GM10248 (cell line): ENCODE measurements around the gene SEZ6L.
"Not testable (repeated sequence)": the region's sequence is repeated elsewhere in the genome, so short reads cannot be mapped to it uniquely, and the experiment has no call there.

Experiments used
- CTCF ChIA-PET: fragments of 300-600 bp; sonication (Branson Sonifier 250); formaldehyde crosslinking; extraction: SDS; loops from one replicate; lab custom pipeline; 2021; ENCODE audit warnings: antibody characterized with exemption; lab: Yijun Ruan, JAX
- POLR2A ChIA-PET: fragments of 350-650 bp; sonication (Branson Sonifier 250); formaldehyde crosslinking; extraction: SDS; loops from one replicate; lab custom pipeline; 2020; ENCODE audit warnings: antibody characterized with exemption; lab: Yijun Ruan, JAX
- DNase-seq: peaks from one replicate; pipeline ENCODE4 v3.0.0; 2012; ENCODE audit errors: extremely low spot score
- TF ChIP-seq, protein P1 (sequence below): IDR thresholded peaks from 2 replicates; pipeline ENCODE4 v1.5.1; 2012; ENCODE audit warnings: mild to moderate bottlenecking, low read depth; ENCODE audit errors: extremely low read depth, missing control alignments, control extremely low read depth

SEZ6L gene

DNA sequence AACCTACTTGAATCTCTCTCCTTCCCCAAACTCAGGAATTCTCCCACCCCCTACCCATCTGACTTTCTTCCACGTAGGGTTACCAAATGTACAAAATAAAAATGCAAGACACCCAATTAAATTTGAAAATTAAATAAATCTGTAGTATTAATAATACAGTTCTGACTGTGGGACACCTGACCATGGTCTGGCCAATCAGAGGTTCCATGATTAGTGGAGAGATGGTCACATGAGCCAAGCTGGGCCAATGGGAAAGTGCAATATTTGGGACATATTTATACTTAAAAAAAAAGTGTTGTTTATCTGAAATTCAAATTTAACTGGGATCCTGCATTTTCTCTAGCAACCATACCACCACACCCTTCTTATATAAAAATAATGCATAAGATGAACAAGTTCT lies 230.0 kb downstream of the SEZ6L start:
- no peak for DNase-seq
- ChIA-PET POLR2A (no interaction called here), CTCF (interaction anchor here (1.0 to 8.0 kb wide), 4 partner anchors 33 to 64 kb away, joined by 4 to 76 read pairs (median 7); no protein-coding TSS in a partner anchor)
- TF ChIP-seq, protein P1, sequence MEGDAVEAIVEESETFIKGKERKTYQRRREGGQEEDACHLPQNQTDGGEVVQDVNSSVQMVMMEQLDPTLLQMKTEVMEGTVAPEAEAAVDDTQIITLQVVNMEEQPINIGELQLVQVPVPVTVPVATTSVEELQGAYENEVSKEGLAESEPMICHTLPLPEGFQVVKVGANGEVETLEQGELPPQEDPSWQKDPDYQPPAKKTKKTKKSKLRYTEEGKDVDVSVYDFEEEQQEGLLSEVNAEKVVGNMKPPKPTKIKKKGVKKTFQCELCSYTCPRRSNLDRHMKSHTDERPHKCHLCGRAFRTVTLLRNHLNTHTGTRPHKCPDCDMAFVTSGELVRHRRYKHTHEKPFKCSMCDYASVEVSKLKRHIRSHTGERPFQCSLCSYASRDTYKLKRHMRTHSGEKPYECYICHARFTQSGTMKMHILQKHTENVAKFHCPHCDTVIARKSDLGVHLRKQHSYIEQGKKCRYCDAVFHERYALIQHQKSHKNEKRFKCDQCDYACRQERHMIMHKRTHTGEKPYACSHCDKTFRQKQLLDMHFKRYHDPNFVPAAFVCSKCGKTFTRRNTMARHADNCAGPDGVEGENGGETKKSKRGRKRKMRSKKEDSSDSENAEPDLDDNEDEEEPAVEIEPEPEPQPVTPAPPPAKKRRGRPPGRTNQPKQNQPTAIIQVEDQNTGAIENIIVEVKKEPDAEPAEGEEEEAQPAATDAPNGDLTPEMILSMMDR, result no peak

DNA sequence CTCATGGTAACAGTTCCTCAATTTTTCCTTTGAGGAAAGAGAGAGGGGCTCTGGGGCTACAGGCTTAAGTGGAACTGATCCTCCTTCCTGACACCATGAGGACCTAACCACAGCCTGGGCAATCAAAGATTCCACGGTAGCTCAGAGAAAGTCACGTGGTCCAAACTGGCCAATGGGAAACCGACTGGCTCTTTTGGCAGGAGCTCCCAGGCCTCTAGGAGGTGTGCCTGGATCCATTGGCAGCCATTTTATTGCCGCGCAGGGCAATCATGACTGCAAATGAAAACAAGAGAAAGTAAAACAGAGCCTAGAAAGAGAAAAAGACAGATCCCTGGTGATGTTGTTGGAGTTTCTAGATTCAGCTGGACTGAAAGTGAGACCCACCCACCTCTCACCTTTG lies 232.5 kb downstream of the SEZ6L start:
- POLR2A ChIA-PET, result no interaction called here
- no peak for DNase-seq
- TF ChIP-seq, protein P1, result no peak
- CTCF ChIA-PET, result interaction anchor here (1.4 to 3.4 kb wide), 4 partner anchors 21 to 59 kb away, joined by 3 to 15 read pairs (median 6); no protein-coding TSS in a partner anchor

DNA sequence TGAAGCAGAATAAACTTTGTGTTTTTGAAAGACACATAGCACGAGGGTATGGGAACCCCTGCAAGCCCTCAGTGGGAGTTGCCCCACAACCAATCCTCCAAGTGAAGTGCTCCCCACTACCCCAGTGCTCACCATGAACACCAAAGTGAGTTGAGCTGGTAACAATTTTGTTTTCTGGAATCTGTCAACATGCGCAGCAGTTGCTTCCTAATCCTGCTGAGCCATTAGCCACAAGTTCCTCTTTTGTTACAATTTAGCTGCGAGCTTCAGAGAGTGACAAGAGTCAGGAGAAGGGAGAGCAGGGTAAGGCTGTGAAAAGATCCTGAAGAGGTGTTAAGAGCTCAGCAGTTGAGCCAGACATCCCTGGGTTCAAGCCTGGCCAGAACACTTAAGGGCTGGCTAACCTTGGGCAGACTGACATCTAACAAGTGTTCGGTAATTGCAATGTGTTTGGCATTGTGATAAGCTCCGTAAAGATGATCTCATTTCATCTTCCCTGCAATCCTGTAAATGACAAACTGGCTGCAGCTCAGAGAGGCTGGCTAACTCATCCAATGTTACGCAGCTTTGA lies 235.7 kb downstream of the SEZ6L start:
- TF ChIP-seq, protein P1, result no peak
- ChIA-PET POLR2A (no interaction called here), CTCF (interaction anchor here (0.8 to 2.1 kb wide), 6 partner anchors 9 to 56 kb away, joined by 3 to 17 read pairs (median 3); no protein-coding TSS in a partner anchor)
- no peak for DNase-seq

DNA sequence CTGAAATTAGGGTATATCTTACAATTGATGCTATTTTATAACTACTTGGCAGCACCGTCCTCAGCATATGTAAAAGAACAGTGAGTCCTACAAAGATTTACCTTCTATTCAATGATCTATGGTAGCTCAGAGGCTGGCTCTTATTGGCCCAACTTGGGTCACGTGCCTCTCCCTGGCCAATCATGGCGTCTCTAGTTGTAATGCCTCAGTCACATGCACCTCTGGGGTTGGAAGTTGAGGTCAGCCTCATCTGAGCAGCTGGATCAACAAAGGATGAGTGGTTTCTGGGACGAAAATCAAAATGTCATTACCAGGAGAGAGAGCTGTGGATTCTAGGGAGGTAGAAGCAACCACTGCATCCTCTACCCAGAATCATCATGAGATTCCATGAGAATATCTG lies 236.9 kb downstream of the SEZ6L start:
- ChIA-PET CTCF (interaction anchor here (1.1 to 2.1 kb wide), 3 partner anchors 8 to 56 kb away, joined by 3 to 17 read pairs (median 3); no protein-coding TSS in a partner anchor), POLR2A (no interaction called here)
- TF ChIP-seq, protein P1, result no peak
- DNase-seq, result no peak

DNA sequence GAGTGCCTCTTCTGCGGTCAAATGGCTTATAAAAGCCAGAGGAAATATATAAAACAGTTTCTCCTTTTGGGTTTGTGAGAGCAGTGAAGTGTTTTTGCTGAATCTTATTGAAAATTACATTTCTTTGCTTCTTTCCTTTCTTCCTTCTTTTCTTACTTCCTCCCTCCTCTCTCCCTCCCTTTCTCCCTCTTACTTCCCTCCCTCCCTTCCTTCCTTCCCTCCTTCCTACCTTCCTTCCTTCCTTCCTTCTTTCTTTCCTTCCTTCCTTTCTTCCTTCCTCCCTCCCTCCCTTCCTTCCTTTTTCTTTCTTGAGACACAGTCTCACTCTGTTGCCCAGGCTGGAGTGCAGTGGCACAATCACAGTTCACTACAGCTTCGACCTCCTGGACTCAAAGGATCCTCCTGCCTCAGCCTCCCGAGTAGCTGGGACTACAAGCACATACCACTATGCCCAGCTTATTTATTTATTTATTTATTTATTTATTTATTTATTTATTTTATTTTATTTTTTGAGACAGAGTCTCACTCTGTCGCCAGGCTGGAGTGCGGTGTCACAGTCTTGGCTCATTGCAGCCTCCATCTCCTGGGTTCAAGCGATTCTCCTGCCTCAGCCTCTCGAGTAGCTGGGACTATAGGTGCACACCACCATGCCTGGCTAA lies 239.4 kb downstream of the SEZ6L start:
- DNase-seq, POLR2A ChIA-PET: not testable (repeated sequence)
- CTCF ChIA-PET, result interaction anchor here (0.9 kb wide), 1 partner anchor 13 kb away, joined by 3 read pairs; no protein-coding TSS in a partner anchor

DNA sequence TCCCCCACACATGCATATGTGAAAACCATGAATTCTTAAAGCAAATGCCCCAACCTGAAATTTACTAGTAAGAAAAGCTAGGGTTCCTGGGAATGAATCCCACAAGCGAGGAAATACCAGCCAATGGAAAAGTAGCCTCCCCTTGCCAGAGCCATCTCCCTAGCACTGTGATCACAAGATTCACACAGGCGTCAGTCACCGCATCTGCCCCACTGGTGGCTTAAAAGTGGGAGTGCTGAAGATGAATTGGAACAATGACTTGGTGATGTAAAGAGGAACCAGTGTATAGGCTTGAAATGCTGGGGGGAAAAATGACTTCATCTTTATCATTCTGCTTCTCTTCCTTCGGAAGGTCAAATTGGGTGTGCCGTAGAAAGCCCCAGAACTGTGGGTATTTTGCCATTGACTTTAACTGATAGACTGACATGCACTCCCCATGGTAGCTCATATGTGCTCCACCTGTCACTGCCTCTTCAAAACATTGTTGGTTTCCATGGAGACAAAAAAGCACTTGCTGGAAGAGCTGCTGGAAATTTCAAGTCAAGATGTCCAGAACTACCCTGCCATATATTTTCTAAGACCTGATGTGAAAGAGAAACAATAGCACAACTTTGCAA lies 240.6 kb downstream of the SEZ6L start:
- POLR2A ChIA-PET, result no interaction called here
- no peak for DNase-seq
- TF ChIP-seq, protein P1, result no peak

DNA sequence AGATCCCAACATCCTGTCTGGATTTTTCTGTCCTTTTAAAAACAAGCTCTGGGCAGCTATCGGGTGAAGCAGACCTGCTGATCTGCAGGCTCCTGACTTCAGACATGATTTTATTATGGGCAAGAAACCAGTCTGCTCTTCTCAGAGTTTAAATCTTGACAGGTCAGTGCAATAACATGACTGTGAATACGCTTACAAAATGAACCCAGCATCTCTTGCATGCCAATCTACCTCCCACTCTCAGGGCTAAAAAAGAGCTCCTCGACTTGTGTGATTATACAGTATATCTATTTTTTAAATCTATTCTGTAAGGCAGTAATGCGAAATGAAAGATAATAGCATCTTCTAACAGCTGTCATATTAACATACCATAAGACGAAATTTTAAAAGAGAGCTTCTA lies 241.1 kb downstream of the SEZ6L start:
- TF ChIP-seq, protein P1, result no peak
- CTCF ChIA-PET, result interaction anchor here (1.4 to 2.4 kb wide), 3 partner anchors 9 to 51 kb away, joined by 5 to 8 read pairs (median 7); no protein-coding TSS in a partner anchor
- POLR2A ChIA-PET, result no interaction called here
- DNase-seq, result no peak

More for the DNA sequence above, 240.6 kb downstream of the SEZ6L start:
- CTCF ChIA-PET, result interaction anchor here (1.4 to 2.4 kb wide), 3 partner anchors 9 to 51 kb away, joined by 5 to 8 read pairs (median 7); no protein-coding TSS in a partner anchor
